KMS-11 (cell line): ENCODE results near the gene FBXL22.
"Not testable (repeated sequence)": the region's sequence is repeated elsewhere in the genome, so short reads cannot be mapped to it uniquely, and the experiment has no call there.

ENCODE experiments used
- H2AFZ ChIP-seq: fragments of 200-600 bp; sonication (generic); 2 replicates; pipeline ENCODE4 v1.6.1; 2016; ENCODE audit warnings: antibody characterized with exemption, mixed run types, low read depth
- H3K27ac ChIP-seq: fragments of 200-600 bp; sonication (generic); 2 replicates; pipeline ENCODE4 v1.6.1; 2016; ENCODE audit warnings: mild to moderate bottlenecking, mixed run types
- H3K27me3 ChIP-seq: fragments of 200-600 bp; sonication (generic); 2 replicates; pipeline ENCODE4 v1.6.1; 2017; ENCODE audit warnings: mild to moderate bottlenecking, low read depth, mixed run types, moderate library complexity; ENCODE audit not compliant: insufficient read depth
- H3K36me3 ChIP-seq: fragments of 200-600 bp; sonication (generic); 2 replicates; pipeline ENCODE4 v1.6.1; 2017; ENCODE audit warnings: mild to moderate bottlenecking, mixed run types; ENCODE audit not compliant: insufficient read depth
- H3K4me1 ChIP-seq: fragments of 200-600 bp; sonication (generic); 2 replicates; pipeline ENCODE4 v1.6.1; 2016; ENCODE audit warnings: mild to moderate bottlenecking, low read depth, mixed run types; ENCODE audit not compliant: poor library complexity, severe bottlenecking
- H3K4me2 ChIP-seq: fragments of 200-600 bp; sonication (generic); 2 replicates; pipeline ENCODE4 v1.7.0; 2016; ENCODE audit warnings: mild to moderate bottlenecking, mixed run types
- H3K4me3 ChIP-seq: fragments of 200-600 bp; sonication (generic); IDR thresholded peaks from 2 replicates; pipeline ENCODE4 v1.6.1; 2017; ENCODE audit warnings: low read depth, low read length, mixed read lengths; ENCODE audit not compliant: insufficient read depth
- H3K79me2 ChIP-seq: fragments of 200-600 bp; sonication (generic); 2 replicates; pipeline ENCODE4 v1.6.1; 2016; ENCODE audit warnings: low read depth, mixed run types; ENCODE audit not compliant: insufficient read depth
- H3K9ac ChIP-seq: fragments of 200-600 bp; sonication (generic); 2 replicates; pipeline ENCODE4 v1.6.1; 2016; ENCODE audit warnings: mild to moderate bottlenecking, mixed run types
- H4K20me1 ChIP-seq: fragments of 200-600 bp; sonication (generic); 2 replicates; pipeline ENCODE4 v1.6.1; 2016; ENCODE audit warnings: mild to moderate bottlenecking, mixed run types; ENCODE audit not compliant: insufficient read depth
- TF ChIP-seq, protein P1 (sequence below): fragments of 200-600 bp; sonication (generic); conservative IDR thresholded peaks from 2 replicates; pipeline ENCODE4 v1.6.1; 2017; ENCODE audit warnings: low read depth, mild to moderate bottlenecking, antibody characterized with exemption, low read length, moderate library complexity, mixed read lengths

The FBXL22 gene

GRCh38 chr15:63612300-63612699 lies 15.1 kb downstream of the FBXL22 start:
- no peaks in the 10 kb centered on the region for H3K27me3 ChIP-seq
- H3K36me3 ChIP-seq: no peaks in the 10 kb centered on the region
- H3K4me1 ChIP-seq: peaks cover 15% of the 10 kb centered on the region
- no peak overlapping the region for H2AFZ ChIP-seq
- H3K27ac ChIP-seq: no peak overlapping the region
- TF ChIP-seq, protein P1, sequence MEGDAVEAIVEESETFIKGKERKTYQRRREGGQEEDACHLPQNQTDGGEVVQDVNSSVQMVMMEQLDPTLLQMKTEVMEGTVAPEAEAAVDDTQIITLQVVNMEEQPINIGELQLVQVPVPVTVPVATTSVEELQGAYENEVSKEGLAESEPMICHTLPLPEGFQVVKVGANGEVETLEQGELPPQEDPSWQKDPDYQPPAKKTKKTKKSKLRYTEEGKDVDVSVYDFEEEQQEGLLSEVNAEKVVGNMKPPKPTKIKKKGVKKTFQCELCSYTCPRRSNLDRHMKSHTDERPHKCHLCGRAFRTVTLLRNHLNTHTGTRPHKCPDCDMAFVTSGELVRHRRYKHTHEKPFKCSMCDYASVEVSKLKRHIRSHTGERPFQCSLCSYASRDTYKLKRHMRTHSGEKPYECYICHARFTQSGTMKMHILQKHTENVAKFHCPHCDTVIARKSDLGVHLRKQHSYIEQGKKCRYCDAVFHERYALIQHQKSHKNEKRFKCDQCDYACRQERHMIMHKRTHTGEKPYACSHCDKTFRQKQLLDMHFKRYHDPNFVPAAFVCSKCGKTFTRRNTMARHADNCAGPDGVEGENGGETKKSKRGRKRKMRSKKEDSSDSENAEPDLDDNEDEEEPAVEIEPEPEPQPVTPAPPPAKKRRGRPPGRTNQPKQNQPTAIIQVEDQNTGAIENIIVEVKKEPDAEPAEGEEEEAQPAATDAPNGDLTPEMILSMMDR: no peak
- H3K9ac ChIP-seq: no peak overlapping the region
- H4K20me1 ChIP-seq: no peaks in the 10 kb centered on the region
- H3K79me2 ChIP-seq: no peaks in the 10 kb centered on the region
- no peak overlapping the region for H3K4me2 ChIP-seq
- H3K4me3 ChIP-seq: no peak overlapping the region

DNA sequence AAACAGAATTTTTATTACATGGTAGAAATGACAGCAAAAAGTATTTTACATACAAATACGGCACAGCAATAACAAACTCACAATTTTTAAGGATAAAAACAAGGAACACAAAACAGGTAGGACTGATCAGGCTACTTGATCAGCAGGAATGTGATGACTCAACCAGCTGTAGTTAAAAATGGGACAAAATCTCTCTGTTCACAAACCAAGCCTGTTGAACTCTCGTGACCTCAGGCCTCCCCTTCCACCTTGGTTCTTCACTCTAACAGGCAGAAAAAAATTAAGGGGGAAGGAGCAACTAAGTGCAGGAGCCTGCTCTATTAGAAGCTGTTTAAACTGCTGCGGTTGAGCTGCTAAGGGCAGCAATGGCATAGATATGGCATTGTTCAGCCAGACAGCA lies 18.7 kb downstream of the FBXL22 start:
- peaks cover 2% of the 10 kb centered on the region for H3K4me1 ChIP-seq
- H2AFZ ChIP-seq: no peak overlapping the region
- no peaks in the 10 kb centered on the region for H3K27me3 ChIP-seq
- H4K20me1 ChIP-seq: no peaks in the 10 kb centered on the region
- no peaks in the 10 kb centered on the region for H3K79me2 ChIP-seq
- H3K36me3 ChIP-seq: no peaks in the 10 kb centered on the region
- H3K9ac ChIP-seq: no peak overlapping the region
- no peak overlapping the region for H3K27ac ChIP-seq
- TF ChIP-seq, protein P1: no peak
- no peak overlapping the region for H3K4me3 ChIP-seq
- no peak overlapping the region for H3K4me2 ChIP-seq

DNA sequence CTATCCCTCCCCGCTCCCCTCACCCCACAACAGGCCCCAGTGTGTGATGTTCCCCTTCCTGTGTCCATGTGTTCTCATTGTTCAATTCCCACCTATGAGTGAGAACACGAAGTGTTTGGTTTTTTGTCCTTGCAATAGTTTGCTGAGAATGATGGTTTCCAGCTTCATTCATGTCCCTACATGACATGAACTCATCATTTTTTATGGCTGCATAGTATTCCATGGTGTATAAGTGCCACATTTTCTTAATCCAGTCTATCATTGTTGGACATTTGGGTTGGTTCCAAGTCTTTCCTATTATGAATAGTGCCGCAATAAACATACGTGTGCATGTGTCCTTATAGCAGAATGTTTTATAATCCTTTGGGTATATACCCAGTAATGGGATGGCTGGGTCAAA lies 20.0 kb downstream of the FBXL22 start:
- H2AFZ ChIP-seq, H3K36me3 ChIP-seq, H3K27me3 ChIP-seq, H3K4me1 ChIP-seq, H4K20me1 ChIP-seq, H3K9ac ChIP-seq, H3K79me2 ChIP-seq, H3K27ac ChIP-seq, H3K4me3 ChIP-seq, H3K4me2 ChIP-seq: not testable (repeated sequence)

DNA sequence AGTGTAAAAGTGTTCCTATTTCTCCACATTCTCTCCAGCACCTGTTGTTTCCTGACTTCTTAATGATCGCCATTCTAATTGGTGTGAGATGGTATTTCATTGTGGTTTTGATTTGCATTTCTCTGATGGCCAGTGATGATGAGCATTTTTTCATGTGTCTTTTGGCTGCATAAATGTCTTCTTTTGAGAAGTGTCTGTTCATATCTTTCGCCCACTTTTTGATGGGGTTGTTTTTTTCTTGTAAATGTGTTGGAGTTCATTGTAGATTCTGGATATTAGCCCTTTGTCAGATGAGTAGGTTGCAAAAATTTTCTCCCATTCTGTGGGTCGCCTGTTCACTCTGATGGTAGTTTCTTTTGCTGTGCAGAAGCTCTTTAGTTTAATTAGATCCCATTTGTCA lies 20.4 kb downstream of the FBXL22 start:
- H4K20me1 ChIP-seq, H3K27me3 ChIP-seq, H3K4me1 ChIP-seq, H3K36me3 ChIP-seq, H3K27ac ChIP-seq, H2AFZ ChIP-seq, H3K4me2 ChIP-seq, H3K4me3 ChIP-seq, H3K79me2 ChIP-seq, H3K9ac ChIP-seq: not testable (repeated sequence)

- not testable (repeated sequence) for H3K4me1 ChIP-seq, H3K79me2 ChIP-seq, H2AFZ ChIP-seq, H3K27ac ChIP-seq, H3K9ac ChIP-seq, H4K20me1 ChIP-seq, H3K4me2 ChIP-seq, H3K4me3 ChIP-seq, H3K27me3 ChIP-seq, H3K36me3 ChIP-seq
Measured at GRCh38 chr15:63620760-63621159, 23.6 kb downstream of the FBXL22 start.

DNA sequence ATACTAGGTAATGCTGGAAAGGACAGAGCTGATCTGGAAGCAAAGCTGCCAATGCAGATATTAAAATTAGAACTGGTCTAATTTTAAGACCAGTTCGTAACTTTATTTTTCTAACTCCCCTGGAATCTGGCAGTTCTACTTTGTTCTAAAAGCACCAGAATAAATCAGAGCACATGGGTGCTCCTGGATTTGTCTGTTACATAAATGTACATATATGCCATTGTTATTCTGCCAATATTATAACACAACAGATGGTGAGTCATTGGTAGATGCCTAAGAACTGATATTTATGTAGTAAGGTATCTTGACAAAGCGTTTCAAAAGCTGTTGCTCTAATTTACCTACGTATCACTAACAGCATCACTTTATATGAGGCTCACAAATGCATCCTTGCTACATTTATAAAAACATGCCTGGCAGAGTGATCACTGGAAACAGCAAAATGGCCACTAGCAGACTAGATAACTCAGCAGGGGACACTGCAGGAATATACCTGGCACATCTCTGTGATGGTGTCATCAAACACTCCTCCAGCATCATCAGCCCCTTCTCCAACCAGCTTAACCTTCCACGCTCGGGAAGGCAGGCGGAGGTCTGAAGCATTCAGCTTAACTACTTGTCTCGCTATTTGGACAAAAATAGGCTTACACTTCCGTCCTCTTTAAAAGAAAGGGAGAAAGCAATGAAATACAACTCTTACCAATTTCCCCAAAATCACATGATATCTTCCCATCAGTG lies 26.2 kb downstream of the FBXL22 start:
- Histone ChIP-seq H3K4me2 (no peak overlapping the region), H3K4me1 (no peaks in the 10 kb centered on the region), H3K27ac (no peak overlapping the region), H3K27me3 (no peaks in the 10 kb centered on the region), H3K4me3 (no peak overlapping the region), H2AFZ (no peak overlapping the region), H3K9ac (no peak overlapping the region), H3K36me3 (no peaks in the 10 kb centered on the region), H4K20me1 (no peaks in the 10 kb centered on the region), H3K79me2 (no peaks in the 10 kb centered on the region)
- TF ChIP-seq, protein P1: no peak
